ENCODE measurements around the gene ELFN1.

- TF ChIP-seq CTCF (IDR thresholded peaks at IDR 0.05 in 4 of 5, conservative IDR thresholded peaks at IDR 0.05 in 1 of 5) (no peak), POLR2A (IDR thresholded peaks at IDR 0.05) (no peak)
Observed at GRCh38 chr7:1695800-1696454, 25.9 kb downstream of the ELFN1 start.

Data from gastrocnemius medialis (tissue), 4 donors.